ENCODE data around the gene GPR158.

GPR158 gene

DNA sequence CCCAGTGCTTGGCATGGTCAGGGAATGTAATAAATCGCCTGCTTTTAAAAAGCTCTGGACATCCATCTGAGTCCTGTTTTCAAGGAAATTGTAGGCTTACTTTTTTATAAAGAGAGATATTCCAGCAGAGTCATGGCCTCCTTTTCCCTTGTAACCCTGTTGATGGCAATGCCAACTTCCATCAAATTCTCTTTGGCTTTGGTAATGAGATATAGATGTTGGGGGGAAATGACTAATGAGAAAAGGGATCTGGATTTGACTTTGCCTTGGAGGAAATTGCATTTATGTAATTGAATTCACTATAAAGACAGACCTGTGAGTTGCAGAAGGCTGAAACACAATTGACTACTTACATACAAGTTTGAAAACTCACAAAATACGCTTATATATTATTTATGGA is 347.5 kb downstream of the GPR158 start:
- no peak for DNase-seq (ENCODE audit: low spot score in 2 of 2)
- Histone ChIP-seq H3K36me3 (replicated peaks) (no peaks in the 10 kb centered on the region), H3K4me1 (no peaks in the 10 kb centered on the region), H3K27me3 (ENCODE audit: low read depth) (no peaks in the 10 kb centered on the region), H3K9me3 (no peaks in the 10 kb centered on the region), H3K4me3 (no peak overlapping the region)
- in situ Hi-C loops (cut with MboI; ENCODE audit: low sequenced_read_pairs), result loop anchor here (10.0 kb wide), 1 partner anchor 183 kb away; no protein-coding TSS in a partner anchor

DNA sequence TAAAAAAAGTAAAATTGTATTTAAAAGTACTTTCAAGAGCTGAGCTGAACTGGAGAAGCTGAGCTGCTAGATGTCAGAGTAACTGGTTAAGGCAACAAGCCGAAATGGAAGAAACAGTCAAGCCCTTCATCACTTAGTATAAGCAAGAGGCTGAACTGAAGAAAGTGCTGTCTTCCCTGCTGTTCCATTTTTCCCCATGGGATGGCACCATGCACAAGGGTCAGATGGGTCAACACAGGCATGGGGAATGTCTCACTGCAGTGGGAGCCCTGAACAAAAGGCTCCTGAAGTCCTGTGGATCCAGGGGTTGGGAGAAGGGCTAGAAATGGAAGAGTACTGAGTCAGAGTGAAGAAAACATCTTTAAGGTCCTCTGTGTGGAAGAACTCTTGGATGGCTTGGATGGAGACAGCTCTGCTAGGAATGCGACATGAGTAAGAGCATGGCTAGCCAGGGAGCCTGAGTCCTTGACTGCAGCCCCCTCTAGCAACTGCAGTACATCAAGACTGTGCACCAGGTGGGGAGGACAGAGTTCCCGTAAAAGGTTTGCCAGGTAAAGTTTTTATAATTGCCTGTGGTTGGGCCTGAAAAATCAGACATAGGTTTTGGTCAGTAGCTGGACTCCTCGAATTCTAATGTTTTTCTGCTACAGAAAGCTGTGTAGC is 348.3 kb downstream of the GPR158 start:
- Histone ChIP-seq H3K36me3 (replicated peaks) (no peaks in the 10 kb centered on the region), H3K27me3 (ENCODE audit: low read depth) (no peaks in the 10 kb centered on the region), H3K4me1 (no peaks in the 10 kb centered on the region), H3K4me3 (no peak overlapping the region), H3K9me3 (no peaks in the 10 kb centered on the region)
- peak; percentile 49 to 77 for DNase-seq (ENCODE audit: low spot score in 2 of 2)
- in situ Hi-C loops (cut with MboI; ENCODE audit: low sequenced_read_pairs), result loop anchor here (10.0 kb wide), 1 partner anchor 182 kb away; no protein-coding TSS in a partner anchor

GRCh38 chr10:25530306-25530705 is 355.5 kb downstream of the GPR158 start:
- in situ Hi-C loops (cut with MboI; ENCODE audit: low sequenced_read_pairs), result no loop called here
- no peak overlapping the region for H3K4me3 ChIP-seq
- H3K9me3 ChIP-seq, result no peaks in the 10 kb centered on the region
- DNase-seq (ENCODE audit: low spot score in 2 of 2), result no peak
- no peaks in the 10 kb centered on the region for H3K36me3 ChIP-seq (replicated peaks)
- H3K4me1 ChIP-seq, result peaks cover 16% of the 10 kb centered on the region
- H3K27me3 ChIP-seq (ENCODE audit: low read depth), result no peaks in the 10 kb centered on the region

DNA sequence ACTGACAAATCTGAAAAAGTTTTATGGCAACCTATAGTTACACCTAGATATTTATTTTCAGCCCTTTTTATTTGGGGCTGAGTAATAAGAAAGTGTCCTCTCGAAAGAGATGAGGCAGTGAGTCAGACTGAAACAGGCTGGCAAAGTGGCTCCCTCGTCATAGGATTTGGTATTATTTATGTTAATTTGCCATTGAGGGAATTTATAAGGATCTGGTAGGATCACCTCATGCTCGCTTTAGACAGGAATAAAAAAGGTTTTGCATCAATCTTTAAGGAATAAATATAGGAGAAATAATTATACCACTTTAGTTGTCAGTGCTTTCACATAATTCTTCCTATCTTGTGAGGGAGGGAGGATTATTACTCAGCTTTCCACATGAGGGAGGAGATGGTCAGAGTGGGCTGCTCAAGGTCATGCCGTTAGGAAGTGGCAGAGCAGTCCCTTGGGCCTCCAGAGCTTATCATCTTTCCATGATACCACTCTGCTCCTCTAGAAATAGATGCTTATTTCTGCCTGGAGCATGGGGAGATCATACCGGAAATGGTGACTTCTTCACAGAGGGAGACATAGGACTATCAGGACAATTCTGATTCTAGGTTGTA is 356.8 kb downstream of the GPR158 start:
- no peaks in the 10 kb centered on the region for H3K27me3 ChIP-seq (ENCODE audit: low read depth)
- no peaks in the 10 kb centered on the region for H3K36me3 ChIP-seq (replicated peaks)
- no peak for DNase-seq (ENCODE audit: low spot score in 2 of 2)
- in situ Hi-C loops (cut with MboI; ENCODE audit: low sequenced_read_pairs), result no loop called here
- H3K4me1 ChIP-seq, result peaks cover 16% of the 10 kb centered on the region
- H3K4me3 ChIP-seq, result no peak overlapping the region
- H3K9me3 ChIP-seq, result no peaks in the 10 kb centered on the region

DNA sequence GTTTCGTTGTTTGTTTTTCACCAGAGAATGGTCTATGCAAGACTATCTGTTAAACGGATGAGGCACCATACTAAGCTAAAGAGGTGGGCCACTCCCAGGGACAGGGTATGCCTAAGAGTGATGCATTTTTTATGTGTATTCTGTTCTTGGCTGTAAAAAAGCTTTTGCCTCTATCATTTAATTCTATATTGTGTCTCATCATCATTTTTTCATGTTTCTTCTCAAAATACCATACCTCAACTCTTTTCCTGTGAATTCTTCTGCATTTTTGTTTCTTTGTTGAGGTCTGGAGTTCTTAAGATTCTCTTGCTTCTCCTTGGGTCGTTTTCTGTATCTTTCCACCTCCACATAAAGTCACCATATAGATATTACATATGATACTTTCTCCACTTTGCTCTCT is 357.4 kb downstream of the GPR158 start:
- Histone ChIP-seq H3K9me3 (no peaks in the 10 kb centered on the region), H3K27me3 (ENCODE audit: low read depth) (no peaks in the 10 kb centered on the region), H3K36me3 (replicated peaks) (no peaks in the 10 kb centered on the region), H3K4me1 (peaks cover 16% of the 10 kb centered on the region), H3K4me3 (no peak overlapping the region)
- in situ Hi-C loops (cut with MboI; ENCODE audit: low sequenced_read_pairs), result no loop called here
- DNase-seq (ENCODE audit: low spot score in 2 of 2), result no peak

- in situ Hi-C loops (cut with MboI; ENCODE audit: low sequenced_read_pairs), result no loop called here
- no peaks in the 10 kb centered on the region for H3K36me3 ChIP-seq (replicated peaks)
- no peaks in the 10 kb centered on the region for H3K27me3 ChIP-seq (ENCODE audit: low read depth)
- no peak overlapping the region for H3K4me3 ChIP-seq
- DNase-seq (ENCODE audit: low spot score in 2 of 2), result no peak
- peaks cover 16% of the 10 kb centered on the region for H3K4me1 ChIP-seq
- H3K9me3 ChIP-seq, result no peaks in the 10 kb centered on the region
Observed at GRCh38 chr10:25536027-25536426, 361.2 kb downstream of the GPR158 start.

GRCh38 chr10:25547382-25547781 is 372.6 kb downstream of the GPR158 start:
- no peaks in the 10 kb centered on the region for H3K9me3 ChIP-seq
- H3K36me3 ChIP-seq (replicated peaks), result no peaks in the 10 kb centered on the region
- in situ Hi-C loops (cut with MboI; ENCODE audit: low sequenced_read_pairs), result no loop called here
- H3K4me1 ChIP-seq, result peaks cover 31% of the 10 kb centered on the region
- H3K4me3 ChIP-seq, result no peak overlapping the region
- DNase-seq (ENCODE audit: low spot score in 2 of 2), result peak; percentile 32 to 35
- no peaks in the 10 kb centered on the region for H3K27me3 ChIP-seq (ENCODE audit: low read depth)

DNA sequence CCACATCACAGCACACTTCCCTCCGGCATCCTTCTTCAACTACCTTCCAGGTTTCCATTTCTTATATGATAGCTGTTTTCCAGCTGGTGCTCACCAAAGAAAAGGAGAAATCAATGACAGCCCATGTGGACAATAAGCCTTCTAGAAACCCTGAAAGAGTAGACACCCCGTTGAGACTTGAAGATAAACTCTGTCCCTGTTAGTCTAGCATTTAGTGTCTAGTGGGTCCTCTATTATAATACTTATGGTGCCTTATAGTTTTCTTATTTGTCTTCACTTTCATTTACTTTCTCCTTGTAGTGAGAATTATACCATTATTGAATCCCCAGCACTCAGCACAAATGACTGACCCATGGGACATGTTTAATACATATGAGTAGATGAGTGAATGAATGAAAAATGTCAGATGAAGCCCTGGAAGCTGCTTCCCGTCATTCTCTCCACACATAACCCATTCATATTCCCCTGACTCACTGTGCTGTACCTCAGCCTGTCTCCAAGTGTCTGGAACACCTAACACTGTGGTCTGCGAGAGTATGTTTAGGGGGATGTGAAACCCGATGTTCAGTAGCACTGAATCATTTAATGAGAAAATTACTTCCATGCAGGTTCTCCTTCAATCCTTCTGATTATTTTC is 377.6 kb downstream of the GPR158 start:
- no peaks in the 10 kb centered on the region for H3K36me3 ChIP-seq (replicated peaks)
- no peak overlapping the region for H3K4me3 ChIP-seq
- H3K4me1 ChIP-seq, result peaks cover 22% of the 10 kb centered on the region
- DNase-seq (ENCODE audit: low spot score in 2 of 2), result no peak
- H3K9me3 ChIP-seq, result no peaks in the 10 kb centered on the region
- H3K27me3 ChIP-seq (ENCODE audit: low read depth), result no peaks in the 10 kb centered on the region
- in situ Hi-C loops (cut with MboI; ENCODE audit: low sequenced_read_pairs), result no loop called here

DNA sequence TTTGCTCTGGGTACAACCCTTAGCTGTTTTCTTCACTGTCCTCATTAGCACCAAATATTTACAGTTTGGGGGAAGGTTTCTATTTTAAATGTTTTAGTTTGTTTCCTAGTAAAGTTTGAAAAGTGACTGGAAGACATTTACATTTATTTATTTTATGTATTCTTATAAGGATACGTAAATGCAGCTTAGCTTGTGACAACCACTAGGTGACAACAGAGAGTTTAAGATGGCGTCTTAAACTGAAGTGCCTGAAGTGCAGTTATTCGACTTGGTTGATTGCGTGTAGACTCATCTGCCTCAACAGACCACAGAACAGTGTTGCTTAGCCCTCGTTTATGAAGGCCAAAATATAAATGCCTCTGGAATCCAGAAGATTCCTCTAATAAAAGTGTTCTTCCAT is 381.1 kb downstream of the GPR158 start:
- DNase-seq (ENCODE audit: low spot score in 2 of 2), result no peak
- Histone ChIP-seq H3K27me3 (ENCODE audit: low read depth) (no peaks in the 10 kb centered on the region), H3K4me1 (peaks cover 18% of the 10 kb centered on the region), H3K36me3 (replicated peaks) (no peaks in the 10 kb centered on the region), H3K9me3 (no peaks in the 10 kb centered on the region), H3K4me3 (no peak overlapping the region)
- in situ Hi-C loops (cut with MboI; ENCODE audit: low sequenced_read_pairs), result no loop called here

DNA sequence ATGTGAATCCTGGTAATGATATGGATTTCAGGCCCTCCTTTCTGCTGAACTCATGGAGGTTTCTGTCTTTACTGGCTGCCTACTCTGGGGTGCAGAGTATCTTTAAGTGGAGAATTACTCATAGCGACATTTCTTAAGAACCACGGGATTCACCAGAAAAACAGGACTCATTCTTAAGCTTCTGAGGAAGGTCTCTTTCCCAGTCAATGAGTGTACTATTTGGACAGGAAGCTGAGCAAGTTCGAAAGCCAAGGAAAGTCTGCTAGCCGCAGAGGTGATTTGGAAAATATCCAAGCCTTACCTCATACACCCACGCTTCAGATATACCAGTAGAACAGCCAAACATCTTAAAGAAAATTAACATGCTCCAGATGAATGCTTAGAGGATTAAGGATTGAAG is 381.7 kb downstream of the GPR158 start:
- Histone ChIP-seq H3K4me3 (no peak overlapping the region), H3K9me3 (no peaks in the 10 kb centered on the region), H3K4me1 (peaks cover 18% of the 10 kb centered on the region), H3K36me3 (replicated peaks) (no peaks in the 10 kb centered on the region), H3K27me3 (ENCODE audit: low read depth) (no peaks in the 10 kb centered on the region)
- DNase-seq (ENCODE audit: low spot score in 2 of 2), result peak in 1 of 2 experiments; percentile 38
- in situ Hi-C loops (cut with MboI; ENCODE audit: low sequenced_read_pairs), result no loop called here

DNA sequence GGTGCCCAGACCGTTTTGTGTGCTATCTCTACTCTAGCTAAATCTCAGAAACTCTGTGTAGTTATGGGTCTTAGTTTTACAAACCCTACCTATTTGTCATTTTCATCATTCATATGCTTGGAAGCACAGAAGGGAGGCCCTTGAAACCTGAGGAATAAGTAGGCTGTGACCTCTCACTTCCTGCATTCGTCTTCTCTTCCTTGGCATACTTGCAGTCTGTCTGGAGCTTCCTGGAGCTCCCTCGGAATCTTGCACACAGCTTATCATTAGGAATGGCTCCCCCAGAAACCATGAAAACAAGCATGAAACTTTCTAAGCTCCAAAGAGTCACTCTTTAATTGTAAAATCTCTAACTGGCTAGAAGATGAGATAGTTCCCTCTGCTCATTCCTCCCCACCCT is 382.3 kb downstream of the GPR158 start:
- H3K27me3 ChIP-seq (ENCODE audit: low read depth), result no peaks in the 10 kb centered on the region

GRCh38 chr10:25561758-25562157 is 387.0 kb downstream of the GPR158 start:
- Histone ChIP-seq H3K4me1 (peaks cover 15% of the 10 kb centered on the region), H3K9me3 (no peaks in the 10 kb centered on the region), H3K36me3 (replicated peaks) (no peaks in the 10 kb centered on the region), H3K27me3 (ENCODE audit: low read depth) (no peaks in the 10 kb centered on the region), H3K4me3 (no peak overlapping the region)
- in situ Hi-C loops (cut with MboI; ENCODE audit: low sequenced_read_pairs), result no loop called here
- DNase-seq (ENCODE audit: low spot score in 2 of 2), result peak; percentile 78 to 83

More for the DNA sequence above, 382.3 kb downstream of the GPR158 start:
- DNase-seq (ENCODE audit: low spot score in 2 of 2), result no peak
- in situ Hi-C loops (cut with MboI; ENCODE audit: low sequenced_read_pairs), result no loop called here
- no peaks in the 10 kb centered on the region for H3K36me3 ChIP-seq (replicated peaks)
- H3K4me3 ChIP-seq, result no peak overlapping the region
- H3K4me1 ChIP-seq, result peaks cover 16% of the 10 kb centered on the region
- H3K9me3 ChIP-seq, result no peaks in the 10 kb centered on the region

DNA sequence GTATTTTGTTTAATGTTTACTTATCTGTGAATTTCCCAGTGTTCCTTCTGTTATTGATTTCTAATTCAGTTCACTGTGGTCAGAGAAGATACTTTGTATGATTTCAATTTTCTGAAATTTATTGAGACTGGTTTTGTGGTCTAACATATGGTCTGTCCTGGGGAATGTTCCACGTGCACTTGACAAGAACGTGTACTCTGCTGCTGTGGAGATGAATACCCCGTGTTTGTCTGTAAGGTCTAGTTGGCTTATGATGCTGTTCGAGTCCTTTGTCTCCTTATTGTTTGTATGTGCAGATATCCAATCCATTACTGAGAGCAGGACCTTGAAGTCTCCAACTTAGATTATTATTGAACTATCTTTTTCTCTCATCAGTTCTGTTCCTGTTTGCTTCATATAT is 387.7 kb downstream of the GPR158 start:
- Histone ChIP-seq H3K4me3 (no peak overlapping the region), H3K9me3 (no peaks in the 10 kb centered on the region), H3K27me3 (ENCODE audit: low read depth) (no peaks in the 10 kb centered on the region), H3K36me3 (replicated peaks) (no peaks in the 10 kb centered on the region), H3K4me1 (peaks cover 14% of the 10 kb centered on the region)
- in situ Hi-C loops (cut with MboI; ENCODE audit: low sequenced_read_pairs), result no loop called here
- DNase-seq (ENCODE audit: low spot score in 2 of 2), result no peak

- Histone ChIP-seq H3K9me3 (no peaks in the 10 kb centered on the region), H3K36me3 (replicated peaks) (no peaks in the 10 kb centered on the region), H3K4me1 (peaks cover 14% of the 10 kb centered on the region), H3K4me3 (no peak overlapping the region), H3K27me3 (ENCODE audit: low read depth) (no peaks in the 10 kb centered on the region)
- no peak for DNase-seq (ENCODE audit: low spot score in 2 of 2)
- in situ Hi-C loops (cut with MboI; ENCODE audit: low sequenced_read_pairs), result no loop called here
Observed at GRCh38 chr10:25564351-25564750, 389.6 kb downstream of the GPR158 start.

Measured in HAP-1 (cell line).